OCI-LY1 (cell line): ENCODE results near the gene VPS41.

Experiments
- H2AFZ ChIP-seq: fragments of 200-600 bp; sonication (generic), shearing (Covaris generic); 2 replicates; pipeline ENCODE4 v1.6.0; 2014; ENCODE audit warnings: antibody characterized with exemption, mild to moderate bottlenecking, low read length
- H3F3A ChIP-seq: fragments of 200-600 bp; sonication (generic), shearing (Covaris generic); 2 replicates; pipeline ENCODE4 v1.6.0; 2014; ENCODE audit warnings: mild to moderate bottlenecking, antibody characterized with exemption, low read length, moderate library complexity; ENCODE audit not compliant: insufficient read depth
- H3K27ac ChIP-seq: fragments of 200-600 bp; sonication (generic); 2 replicates; pipeline ENCODE4 v1.5.1; 2014; ENCODE audit warnings: low read length, mixed run types, mild to moderate bottlenecking, low read depth; ENCODE audit not compliant: poor library complexity, severe bottlenecking
- H3K27me3 ChIP-seq: fragments of 200-600 bp; sonication (generic); 2 replicates; pipeline ENCODE4 v1.6.0; 2014; ENCODE audit warnings: antibody characterized with exemption, mild to moderate bottlenecking, low read length, moderate library complexity; ENCODE audit not compliant: insufficient read depth
- H3K36me3 ChIP-seq: fragments of 200-600 bp; sonication (generic); 2 replicates; pipeline ENCODE4 v1.6.1; 2014; ENCODE audit warnings: mild to moderate bottlenecking, antibody characterized with exemption, low read length, moderate library complexity, mixed read lengths; ENCODE audit not compliant: insufficient read depth
- H3K4me1 ChIP-seq: fragments of 200-600 bp; sonication (generic); 2 replicates; pipeline ENCODE4 v1.5.1; 2014; ENCODE audit warnings: mild to moderate bottlenecking, low read length, moderate library complexity; ENCODE audit not compliant: insufficient read depth, severe bottlenecking
- H3K4me2 ChIP-seq: fragments of 200-600 bp; sonication (generic), shearing (Covaris generic); 2 replicates; pipeline ENCODE4 v1.6.1; 2014; ENCODE audit warnings: low read length
- H3K4me3 ChIP-seq: fragments of 200-600 bp; sonication (generic); 2 replicates; pipeline ENCODE4 v1.5.1; 2014; ENCODE audit warnings: low read length, low read depth, mild to moderate bottlenecking, mixed read lengths; ENCODE audit not compliant: poor library complexity, severe bottlenecking
- H3K79me2 ChIP-seq: fragments of 200-600 bp; shearing (Covaris generic); 2 replicates; pipeline ENCODE4 v1.6.1; 2016; ENCODE audit warnings: mixed run types, low read length, mixed read lengths; ENCODE audit not compliant: insufficient read depth
- H3K9ac ChIP-seq: fragments of 200-600 bp; sonication (generic), shearing (Covaris generic); 2 replicates; pipeline ENCODE4 v1.6.1; 2014; ENCODE audit warnings: mild to moderate bottlenecking, low read length, mixed read lengths
- H3K9me2 ChIP-seq: fragments of 200-600 bp; sonication (generic), shearing (Covaris generic); 2 replicates; pipeline ENCODE4 v1.6.1; 2014; ENCODE audit warnings: low read depth, mild to moderate bottlenecking, low read length, mixed read lengths
- H3K9me3 ChIP-seq: fragments of 200-600 bp; shearing (Covaris generic); 2 replicates; pipeline ENCODE4 v1.6.1; 2014; ENCODE audit warnings: low read length, mixed read lengths
- H4K20me1 ChIP-seq: fragments of 200-600 bp; sonication (generic), shearing (Covaris generic); 2 replicates; pipeline ENCODE4 v1.6.0; 2016; ENCODE audit warnings: mild to moderate bottlenecking, low read length; ENCODE audit not compliant: insufficient read depth
- EZH2 ChIP-seq: fragments of 200-600 bp; sonication (generic), shearing (Covaris generic); IDR thresholded peaks from 2 replicates; pipeline ENCODE4 v1.8.0; 2017; ENCODE audit warnings: borderline replicate concordance, mixed run types, mild to moderate bottlenecking, antibody characterized with exemption, low read length, moderate library complexity, mixed read lengths
- TF ChIP-seq, protein P1 (sequence below): fragments of 200-600 bp; sonication (generic), shearing (Covaris generic); IDR thresholded peaks from 2 replicates; pipeline ENCODE4 v1.5.1; 2017; ENCODE audit warnings: mild to moderate bottlenecking, antibody characterized with exemption, low read length, moderate library complexity, mixed read lengths

VPS41 gene

GRCh38 chr7:38886265-38886664, 22.7 kb downstream of the VPS41 start:
- no peaks in the 10 kb centered on the region for H3K27me3 ChIP-seq
- no peaks in the 10 kb centered on the region for H3K4me1 ChIP-seq
- no peak overlapping the region for H3K4me3 ChIP-seq
- H3K79me2 ChIP-seq = no peaks in the 10 kb centered on the region
- H2AFZ ChIP-seq = no peak overlapping the region
- no peaks in the 10 kb centered on the region for H3K9me3 ChIP-seq
- no peaks in the 10 kb centered on the region for H4K20me1 ChIP-seq
- H3K4me2 ChIP-seq = no peak overlapping the region
- H3K9me2 ChIP-seq = no peaks in the 10 kb centered on the region
- H3K27ac ChIP-seq = no peak overlapping the region
- TF ChIP-seq EZH2 = no peak
- TF ChIP-seq, protein P1, sequence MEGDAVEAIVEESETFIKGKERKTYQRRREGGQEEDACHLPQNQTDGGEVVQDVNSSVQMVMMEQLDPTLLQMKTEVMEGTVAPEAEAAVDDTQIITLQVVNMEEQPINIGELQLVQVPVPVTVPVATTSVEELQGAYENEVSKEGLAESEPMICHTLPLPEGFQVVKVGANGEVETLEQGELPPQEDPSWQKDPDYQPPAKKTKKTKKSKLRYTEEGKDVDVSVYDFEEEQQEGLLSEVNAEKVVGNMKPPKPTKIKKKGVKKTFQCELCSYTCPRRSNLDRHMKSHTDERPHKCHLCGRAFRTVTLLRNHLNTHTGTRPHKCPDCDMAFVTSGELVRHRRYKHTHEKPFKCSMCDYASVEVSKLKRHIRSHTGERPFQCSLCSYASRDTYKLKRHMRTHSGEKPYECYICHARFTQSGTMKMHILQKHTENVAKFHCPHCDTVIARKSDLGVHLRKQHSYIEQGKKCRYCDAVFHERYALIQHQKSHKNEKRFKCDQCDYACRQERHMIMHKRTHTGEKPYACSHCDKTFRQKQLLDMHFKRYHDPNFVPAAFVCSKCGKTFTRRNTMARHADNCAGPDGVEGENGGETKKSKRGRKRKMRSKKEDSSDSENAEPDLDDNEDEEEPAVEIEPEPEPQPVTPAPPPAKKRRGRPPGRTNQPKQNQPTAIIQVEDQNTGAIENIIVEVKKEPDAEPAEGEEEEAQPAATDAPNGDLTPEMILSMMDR = no peak
- H3K36me3 ChIP-seq = peaks cover 10% of the 10 kb centered on the region
- H3F3A ChIP-seq = no peaks in the 10 kb centered on the region
- no peak overlapping the region for H3K9ac ChIP-seq

- Histone ChIP-seq H3K9me3 (no peaks in the 10 kb centered on the region), H3K4me2 (no peak overlapping the region), H4K20me1 (no peaks in the 10 kb centered on the region), H3K36me3 (peaks cover 6% of the 10 kb centered on the region), H2AFZ (no peak overlapping the region), H3K27me3 (no peaks in the 10 kb centered on the region), H3K4me1 (peaks cover 7% of the 10 kb centered on the region), H3K9me2 (no peaks in the 10 kb centered on the region), H3K79me2 (no peaks in the 10 kb centered on the region), H3K27ac (no peak overlapping the region), H3F3A (no peaks in the 10 kb centered on the region), H3K9ac (no peak overlapping the region), H3K4me3 (no peak overlapping the region)
- TF ChIP-seq, protein P1 = no peak
- TF ChIP-seq EZH2 = no peak
Observed at GRCh38 chr7:38883706-38884105, 25.3 kb downstream of the VPS41 start.

GRCh38 chr7:38881947-38882684, 26.9 kb downstream of the VPS41 start:
- no peak overlapping the region for H2AFZ ChIP-seq
- H3K4me3 ChIP-seq = no peak overlapping the region
- H3K27ac ChIP-seq = no peak overlapping the region
- no peak overlapping the region for H3K9ac ChIP-seq
- H3K27me3 ChIP-seq = no peaks in the 10 kb centered on the region
- H3K9me3 ChIP-seq = no peaks in the 10 kb centered on the region
- 0 out of 2 replicates have a peak, but pooled peaks cover under 1% of the 10 kb centered on the region for H3K79me2 ChIP-seq
- H3F3A ChIP-seq = no peaks in the 10 kb centered on the region
- no peaks in the 10 kb centered on the region for H4K20me1 ChIP-seq
- no peak overlapping the region for H3K4me2 ChIP-seq
- peaks cover 11% of the 10 kb centered on the region for H3K4me1 ChIP-seq
- peaks cover 3% of the 10 kb centered on the region; the same call in 1 of the 2 replicates for H3K36me3 ChIP-seq
- no peaks in the 10 kb centered on the region for H3K9me2 ChIP-seq
- TF ChIP-seq, protein P1 = no peak
- TF ChIP-seq EZH2 = no peak
